UCSD-AML1 (cell line): ENCODE measurements around the gene FOXO3.

Experiments used
- DNase-seq: peaks from one replicate; lab custom pipeline; 2025; ENCODE audit not compliant: unreplicated experiment; lab: John Stamatoyannopoulos, UW

FOXO3 gene

GRCh38 chr6:108574457-108575141 lies 13.9 kb downstream of the FOXO3 start:
- DNase-seq: no peak

GRCh38 chr6:108575905-108576494 lies 15.3 kb downstream of the FOXO3 start:
- no peak for DNase-seq

GRCh38 chr6:108576709-108577108 lies 16.0 kb downstream of the FOXO3 start:
- no peak for DNase-seq

- DNase-seq: no peak
Observed at GRCh38 chr6:108578166-108578565, 17.4 kb downstream of the FOXO3 start.

- no peak for DNase-seq
Observed at GRCh38 chr6:108578595-108579327, 18.0 kb downstream of the FOXO3 start.

- no peak for DNase-seq
Observed at GRCh38 chr6:108579328-108579721, 18.6 kb downstream of the FOXO3 start.

GRCh38 chr6:108580646-108581045 lies 19.9 kb downstream of the FOXO3 start:
- DNase-seq: no peak

- DNase-seq: no peak
Observed at GRCh38 chr6:108581237-108581931, 20.7 kb downstream of the FOXO3 start.

GRCh38 chr6:108581932-108582475 lies 21.3 kb downstream of the FOXO3 start:
- DNase-seq: no peak

GRCh38 chr6:108582618-108583017 lies 21.9 kb downstream of the FOXO3 start:
- no peak for DNase-seq

GRCh38 chr6:108584323-108584722 lies 23.6 kb downstream of the FOXO3 start:
- DNase-seq: no peak

- no peak for DNase-seq
Observed at GRCh38 chr6:108585359-108585758, 24.6 kb downstream of the FOXO3 start.

- no peak for DNase-seq
Observed at GRCh38 chr6:108585921-108586536, 25.3 kb downstream of the FOXO3 start.

- DNase-seq: no peak
Observed at GRCh38 chr6:108587258-108588059, 26.7 kb downstream of the FOXO3 start.

GRCh38 chr6:108588586-108588985 lies 27.9 kb downstream of the FOXO3 start:
- no peak for DNase-seq

- peak; percentile 24 for DNase-seq
Observed at GRCh38 chr6:108589244-108589791, 28.6 kb downstream of the FOXO3 start.

- DNase-seq: no peak
Observed at GRCh38 chr6:108591040-108591816, 30.5 kb downstream of the FOXO3 start.

GRCh38 chr6:108592371-108593337 lies 31.9 kb downstream of the FOXO3 start:
- DNase-seq: no peak
